Measurements from ENCODE around the gene EPHA6. TPM values are rescaled to one million over a fixed set of nuclear protein-coding genes. Genes with fewer than 3 reads are reported as not detected.

Gene EPHA6
- total and polyA plus RNA-seq, 2 donors (not counting 3 experiments of a cell fraction or from before 2014, with no cell fraction given), result not detected

DNA sequence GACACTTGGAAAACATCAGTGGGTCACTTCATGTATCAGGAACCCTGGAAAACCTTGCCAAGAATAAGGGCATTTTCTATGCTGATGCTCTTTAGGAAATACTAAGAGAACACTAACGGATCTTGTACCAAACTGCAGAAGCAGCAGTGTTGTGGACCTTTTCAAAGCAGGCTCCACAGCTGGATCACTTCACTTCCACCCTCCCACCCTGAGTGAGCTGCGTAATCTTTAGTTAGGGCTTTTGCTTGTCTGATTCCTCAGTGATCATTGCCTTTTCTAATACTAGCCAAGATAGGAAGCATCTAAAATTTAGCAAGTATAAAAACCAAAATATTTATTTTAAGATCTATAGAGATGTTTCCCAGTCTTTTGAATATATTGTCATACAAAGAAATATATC, 229.0 kb downstream of the EPHA6 start:
- no peaks in the 10 kb centered on the region for H3K27me3 ChIP-seq (ENCODE audit: control insufficient read depth in 2 of 2, insufficient read depth in 2 of 2, low read length in 2 of 2)
- H2AFZ ChIP-seq (ENCODE audit: low read depth, low read length), result no peak overlapping the region
- DNase-seq (ENCODE audit: low read depth, low spot score), result no peak
- no TSS peak for BruUV-seq (replicated peaks)
- intact Hi-C loops (cut with micrococcal nuclease) (no loop called here), dilution Hi-C loops (cut with MboI; ENCODE audit: extremely low pct_ligation_motif_present, low sequenced_read_pairs) (no loop called here)
- no peak overlapping the region for H3K9ac ChIP-seq (replicated peaks; ENCODE audit: extremely low read depth, insufficient read depth, low read length)
- no peak for TF ChIP-seq POLR2A (IDR thresholded peaks at IDR 0.05; ENCODE audit: low read depth, low read length)
- TF ChIP-seq, protein P1, sequence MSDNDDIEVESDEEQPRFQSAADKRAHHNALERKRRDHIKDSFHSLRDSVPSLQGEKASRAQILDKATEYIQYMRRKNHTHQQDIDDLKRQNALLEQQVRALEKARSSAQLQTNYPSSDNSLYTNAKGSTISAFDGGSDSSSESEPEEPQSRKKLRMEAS (IDR thresholded peaks at IDR 0.05; ENCODE audit: insufficient read depth, insufficient read length), result no peak
- TF ChIP-seq EZH2 (IDR thresholded peaks at IDR 0.05; ENCODE audit: borderline replicate concordance, low read depth, low read length, severe bottlenecking), result no peak
- TF ChIP-seq, protein P2, sequence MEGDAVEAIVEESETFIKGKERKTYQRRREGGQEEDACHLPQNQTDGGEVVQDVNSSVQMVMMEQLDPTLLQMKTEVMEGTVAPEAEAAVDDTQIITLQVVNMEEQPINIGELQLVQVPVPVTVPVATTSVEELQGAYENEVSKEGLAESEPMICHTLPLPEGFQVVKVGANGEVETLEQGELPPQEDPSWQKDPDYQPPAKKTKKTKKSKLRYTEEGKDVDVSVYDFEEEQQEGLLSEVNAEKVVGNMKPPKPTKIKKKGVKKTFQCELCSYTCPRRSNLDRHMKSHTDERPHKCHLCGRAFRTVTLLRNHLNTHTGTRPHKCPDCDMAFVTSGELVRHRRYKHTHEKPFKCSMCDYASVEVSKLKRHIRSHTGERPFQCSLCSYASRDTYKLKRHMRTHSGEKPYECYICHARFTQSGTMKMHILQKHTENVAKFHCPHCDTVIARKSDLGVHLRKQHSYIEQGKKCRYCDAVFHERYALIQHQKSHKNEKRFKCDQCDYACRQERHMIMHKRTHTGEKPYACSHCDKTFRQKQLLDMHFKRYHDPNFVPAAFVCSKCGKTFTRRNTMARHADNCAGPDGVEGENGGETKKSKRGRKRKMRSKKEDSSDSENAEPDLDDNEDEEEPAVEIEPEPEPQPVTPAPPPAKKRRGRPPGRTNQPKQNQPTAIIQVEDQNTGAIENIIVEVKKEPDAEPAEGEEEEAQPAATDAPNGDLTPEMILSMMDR (IDR thresholded peaks at IDR 0.05; ENCODE audit: extremely low read depth in 1 of 2, insufficient read depth in 1 of 2, low read depth in 1 of 2, low read length in 2 of 2), result no peak
- no peak for TF ChIP-seq GATA2 (IDR thresholded peaks at IDR 0.05; ENCODE audit: insufficient read depth, insufficient read length, low read depth, low read length)
- no peak for TF ChIP-seq MYC (IDR thresholded peaks at IDR 0.05; ENCODE audit: low read depth, low read length)
- TF ChIP-seq JUN (IDR thresholded peaks at IDR 0.05; ENCODE audit: borderline replicate concordance, insufficient read depth, insufficient read length, low read depth), result no peak
- no peak for TF ChIP-seq POLR2AphosphoS5 (IDR thresholded peaks at IDR 0.05; ENCODE audit: insufficient read depth, low read depth, low read length)
- no peak for TF ChIP-seq FOS (IDR thresholded peaks at IDR 0.05; ENCODE audit: borderline replicate concordance, insufficient read depth, low read length)
- POLR2A ChIA-PET, result no interaction called here
- no peak overlapping the region for H3K4me3 ChIP-seq (replicated peaks in 1 of 3; ENCODE audit: insufficient read depth in 1 of 3, low read depth in 1 of 3, low read length in 3 of 3)
- H3K9me1 ChIP-seq (replicated peaks; ENCODE audit: control insufficient read depth, extremely low read depth, insufficient read depth, low read length), result no peaks in the 10 kb centered on the region
- H4K20me1 ChIP-seq (replicated peaks; ENCODE audit: control insufficient read depth, extremely low read depth, insufficient read depth, low read length), result no peaks in the 10 kb centered on the region
- H3K4me2 ChIP-seq (ENCODE audit: insufficient read depth, low read length), result no peak overlapping the region
- H3K9me3 ChIP-seq (replicated peaks; ENCODE audit: control insufficient read depth, insufficient read depth, low read length), result no peaks in the 10 kb centered on the region
- no peaks in the 10 kb centered on the region for H3K79me2 ChIP-seq (ENCODE audit: control insufficient read depth, insufficient read depth, low read length)
- H3K4me1 ChIP-seq (ENCODE audit: control insufficient read depth, extremely low read depth, insufficient read depth, low read length), result no peaks in the 10 kb centered on the region
- no peak for FAIRE-seq
- CTCF ChIA-PET, result no interaction called here
- H3K36me3 ChIP-seq (ENCODE audit: control insufficient read depth in 2 of 2, extremely low read depth in 1 of 2, insufficient read depth in 2 of 2, low read length in 2 of 2), result no peaks in the 10 kb centered on the region
- H3K27ac ChIP-seq (ENCODE audit: insufficient read depth, low read depth, low read length), result no peak overlapping the region

All from endothelial cell of umbilical vein (primary cell).